GM12873 (cell line): ENCODE measurements around the gene EXOC2.

ENCODE experiments used
- TF ChIP-seq, protein P1 (sequence below): IDR thresholded peaks from 2 replicates; pipeline ENCODE4 v1.5.1; 2012; ENCODE audit warnings: low read depth, mild to moderate bottlenecking, moderate library complexity, low read length, control low read depth; ENCODE audit not compliant: insufficient read depth; ENCODE audit errors: missing control alignments

EXOC2 gene

GRCh38 chr6:604579-604978 is 88.4 kb downstream of the EXOC2 start:
- TF ChIP-seq, protein P1, sequence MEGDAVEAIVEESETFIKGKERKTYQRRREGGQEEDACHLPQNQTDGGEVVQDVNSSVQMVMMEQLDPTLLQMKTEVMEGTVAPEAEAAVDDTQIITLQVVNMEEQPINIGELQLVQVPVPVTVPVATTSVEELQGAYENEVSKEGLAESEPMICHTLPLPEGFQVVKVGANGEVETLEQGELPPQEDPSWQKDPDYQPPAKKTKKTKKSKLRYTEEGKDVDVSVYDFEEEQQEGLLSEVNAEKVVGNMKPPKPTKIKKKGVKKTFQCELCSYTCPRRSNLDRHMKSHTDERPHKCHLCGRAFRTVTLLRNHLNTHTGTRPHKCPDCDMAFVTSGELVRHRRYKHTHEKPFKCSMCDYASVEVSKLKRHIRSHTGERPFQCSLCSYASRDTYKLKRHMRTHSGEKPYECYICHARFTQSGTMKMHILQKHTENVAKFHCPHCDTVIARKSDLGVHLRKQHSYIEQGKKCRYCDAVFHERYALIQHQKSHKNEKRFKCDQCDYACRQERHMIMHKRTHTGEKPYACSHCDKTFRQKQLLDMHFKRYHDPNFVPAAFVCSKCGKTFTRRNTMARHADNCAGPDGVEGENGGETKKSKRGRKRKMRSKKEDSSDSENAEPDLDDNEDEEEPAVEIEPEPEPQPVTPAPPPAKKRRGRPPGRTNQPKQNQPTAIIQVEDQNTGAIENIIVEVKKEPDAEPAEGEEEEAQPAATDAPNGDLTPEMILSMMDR, result no peak

- TF ChIP-seq, protein P1, result no peak
Observed at GRCh38 chr6:603265-603664, 89.7 kb downstream of the EXOC2 start.

GRCh38 chr6:599576-600448 is 93.1 kb downstream of the EXOC2 start:
- TF ChIP-seq, protein P1, result no peak

- TF ChIP-seq, protein P1, result no peak
Observed at GRCh38 chr6:593907-594212, 99.1 kb downstream of the EXOC2 start.

DNA sequence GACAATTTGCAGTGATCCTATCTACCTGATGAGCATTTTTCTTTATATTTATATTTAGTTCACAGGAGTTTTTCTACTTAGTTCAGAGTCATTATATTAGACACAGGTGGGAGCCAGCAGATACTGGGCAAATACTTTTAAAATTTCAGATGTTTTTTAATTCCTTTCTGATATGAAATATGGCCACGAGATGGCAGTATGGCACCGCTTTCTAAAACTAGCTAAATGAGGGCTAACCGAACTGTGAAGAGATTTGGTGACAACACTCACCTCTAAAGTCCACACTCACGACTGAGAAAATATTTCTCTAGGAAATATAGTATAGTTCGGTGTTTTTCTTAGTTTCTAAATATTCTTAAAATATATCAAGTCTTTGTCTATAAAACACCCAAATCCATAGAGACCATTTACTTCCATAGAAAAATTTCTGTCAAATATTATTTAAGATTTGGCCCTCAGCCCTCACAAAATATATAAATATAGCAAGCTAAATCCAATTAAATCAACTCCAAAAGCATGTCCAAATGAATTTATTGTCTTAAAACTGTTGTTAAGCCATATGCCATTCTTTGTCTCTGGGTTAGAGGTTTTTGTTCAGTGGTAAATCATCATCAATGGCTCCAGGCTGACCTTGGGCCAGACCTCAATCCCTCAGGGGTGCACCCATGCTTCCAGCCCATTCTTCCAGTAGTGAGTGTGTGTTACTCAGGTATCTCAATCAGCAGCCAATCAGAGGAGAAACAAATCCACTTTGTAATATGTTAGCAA is 99.6 kb downstream of the EXOC2 start:
- TF ChIP-seq, protein P1, result peak; percentile 52

- TF ChIP-seq, protein P1, result no peak
Observed at GRCh38 chr6:589090-589489, 103.8 kb downstream of the EXOC2 start.

DNA sequence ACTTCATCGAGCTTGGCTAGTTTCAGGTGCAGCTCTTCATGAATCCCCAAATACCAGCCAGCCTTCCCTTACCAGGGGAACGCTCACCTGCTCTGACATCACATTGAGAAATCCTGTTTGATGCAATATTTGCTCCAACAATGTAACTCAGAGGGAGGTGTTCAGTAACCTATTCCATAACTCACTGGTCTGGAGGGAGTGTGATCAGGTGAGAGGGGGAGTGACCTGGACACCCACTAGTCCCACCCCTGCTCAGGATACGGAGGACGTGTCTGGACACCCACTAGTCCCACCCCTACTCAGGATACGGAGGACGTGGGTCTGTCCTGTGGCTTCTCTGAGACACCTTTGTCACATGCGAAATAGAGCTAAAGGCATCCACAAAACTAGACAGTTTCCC is 106.4 kb downstream of the EXOC2 start:
- TF ChIP-seq, protein P1, result no peak
